Measurements from ENCODE around the gene ICAM4.
"Not testable (repeated sequence)": the region's sequence is repeated elsewhere in the genome, so short reads cannot be mapped to it uniquely, and the experiment has no call there.

Gene ICAM4

GRCh38 chr19:10269333-10270179 is 17.2 kb upstream of the ICAM4 start:
- peak; percentile 81 for DNase-seq

GRCh38 chr19:10270180-10270615 is 16.6 kb upstream of the ICAM4 start:
- peak; percentile 33 for DNase-seq

DNA sequence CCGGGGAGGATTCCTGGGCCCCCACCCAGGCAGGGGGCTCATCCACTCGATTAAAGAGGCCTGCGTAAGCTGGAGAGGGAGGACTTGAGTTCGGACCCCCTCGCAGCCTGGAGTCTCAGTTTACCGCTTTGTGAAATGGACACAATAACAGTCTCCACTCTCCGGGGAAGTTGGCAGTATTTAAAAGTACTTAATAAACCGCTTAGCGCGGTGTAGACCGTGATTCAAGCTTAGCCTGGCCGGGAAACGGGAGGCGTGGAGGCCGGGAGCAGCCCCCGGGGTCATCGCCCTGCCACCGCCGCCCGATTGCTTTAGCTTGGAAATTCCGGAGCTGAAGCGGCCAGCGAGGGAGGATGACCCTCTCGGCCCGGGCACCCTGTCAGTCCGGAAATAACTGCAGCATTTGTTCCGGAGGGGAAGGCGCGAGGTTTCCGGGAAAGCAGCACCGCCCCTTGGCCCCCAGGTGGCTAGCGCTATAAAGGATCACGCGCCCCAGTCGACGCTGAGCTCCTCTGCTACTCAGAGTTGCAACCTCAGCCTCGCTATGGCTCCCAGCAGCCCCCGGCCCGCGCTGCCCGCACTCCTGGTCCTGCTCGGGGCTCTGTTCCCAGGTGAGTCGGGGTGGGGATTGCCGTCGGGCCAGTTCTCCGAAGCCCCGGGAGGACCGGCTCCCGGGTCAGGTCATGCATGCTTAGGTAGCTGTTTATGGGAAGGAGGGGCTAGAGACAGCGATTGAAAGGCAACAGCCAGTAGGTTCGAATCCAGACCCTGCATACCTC is 15.9 kb upstream of the ICAM4 start, which contains the start of gene ICAM1:
TSS of gene ICAM1 (plus strand) at position 505 of the 779 bp plus-strand sequence. CDS start at position 545, 40 bp downstream.
- peak; percentile 76 for DNase-seq

GRCh38 chr19:10271543-10272086 is 15.1 kb upstream of the ICAM4 start:
- DNase-seq = peak; percentile 38

DNA sequence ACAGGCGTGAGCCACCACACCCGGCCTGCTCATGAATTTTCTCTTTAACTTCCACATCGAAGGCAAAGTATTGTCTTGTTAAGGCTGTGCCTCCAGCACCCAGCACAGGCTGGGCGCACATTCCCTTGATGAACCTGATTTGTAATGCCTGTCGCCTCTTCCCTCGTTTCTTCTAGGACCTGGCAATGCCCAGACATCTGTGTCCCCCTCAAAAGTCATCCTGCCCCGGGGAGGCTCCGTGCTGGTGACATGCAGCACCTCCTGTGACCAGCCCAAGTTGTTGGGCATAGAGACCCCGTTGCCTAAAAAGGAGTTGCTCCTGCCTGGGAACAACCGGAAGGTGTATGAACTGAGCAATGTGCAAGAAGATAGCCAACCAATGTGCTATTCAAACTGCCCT is 12.2 kb upstream of the ICAM4 start:
- no peak for DNase-seq

- DNase-seq = no peak
Measured at GRCh38 chr19:10277795-10278589, 8.8 kb upstream of the ICAM4 start.

DNA sequence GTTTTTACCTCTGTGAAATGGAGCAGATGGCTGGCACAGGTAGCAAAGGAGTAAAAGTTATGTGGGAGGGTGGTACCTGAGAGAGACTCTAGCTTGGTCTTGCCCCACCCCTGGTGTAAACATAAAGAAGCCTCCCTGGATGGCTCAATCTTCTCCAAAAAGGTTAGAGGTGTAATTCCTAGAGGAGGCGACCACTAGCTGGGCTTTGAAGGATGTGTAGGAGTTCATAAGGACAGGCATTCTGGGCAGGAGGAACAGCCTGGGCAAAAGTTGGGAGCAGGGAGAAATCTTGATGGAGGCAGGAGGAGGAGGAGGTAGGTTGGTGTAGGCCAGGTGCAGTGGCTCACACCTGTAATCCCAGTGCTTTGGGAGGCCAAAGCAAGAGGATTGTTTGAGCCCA is 7.8 kb upstream of the ICAM4 start:
- no peak for DNase-seq

GRCh38 chr19:10279737-10280442 is 6.9 kb upstream of the ICAM4 start:
- no peak for DNase-seq

DNA sequence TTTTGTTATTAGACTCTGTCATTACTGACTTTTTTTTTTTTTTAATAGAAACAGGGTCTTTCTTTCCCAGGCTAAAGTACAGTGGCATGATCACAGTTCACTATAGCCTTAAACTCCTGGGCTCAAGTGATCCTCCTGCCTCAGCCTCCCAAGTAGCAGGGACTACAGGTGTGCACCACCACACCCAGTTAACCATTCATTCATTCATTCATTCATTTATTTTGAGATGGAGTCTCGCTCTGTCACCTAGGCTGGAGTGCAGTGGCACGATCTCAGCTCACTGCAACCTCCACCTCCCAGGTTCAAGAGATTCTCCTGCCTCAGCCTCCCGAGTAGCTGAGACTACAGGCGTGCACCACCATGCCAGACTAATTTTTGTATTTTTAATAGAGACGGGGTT is 4.7 kb upstream of the ICAM4 start:
- not testable (repeated sequence) for DNase-seq

DNA sequence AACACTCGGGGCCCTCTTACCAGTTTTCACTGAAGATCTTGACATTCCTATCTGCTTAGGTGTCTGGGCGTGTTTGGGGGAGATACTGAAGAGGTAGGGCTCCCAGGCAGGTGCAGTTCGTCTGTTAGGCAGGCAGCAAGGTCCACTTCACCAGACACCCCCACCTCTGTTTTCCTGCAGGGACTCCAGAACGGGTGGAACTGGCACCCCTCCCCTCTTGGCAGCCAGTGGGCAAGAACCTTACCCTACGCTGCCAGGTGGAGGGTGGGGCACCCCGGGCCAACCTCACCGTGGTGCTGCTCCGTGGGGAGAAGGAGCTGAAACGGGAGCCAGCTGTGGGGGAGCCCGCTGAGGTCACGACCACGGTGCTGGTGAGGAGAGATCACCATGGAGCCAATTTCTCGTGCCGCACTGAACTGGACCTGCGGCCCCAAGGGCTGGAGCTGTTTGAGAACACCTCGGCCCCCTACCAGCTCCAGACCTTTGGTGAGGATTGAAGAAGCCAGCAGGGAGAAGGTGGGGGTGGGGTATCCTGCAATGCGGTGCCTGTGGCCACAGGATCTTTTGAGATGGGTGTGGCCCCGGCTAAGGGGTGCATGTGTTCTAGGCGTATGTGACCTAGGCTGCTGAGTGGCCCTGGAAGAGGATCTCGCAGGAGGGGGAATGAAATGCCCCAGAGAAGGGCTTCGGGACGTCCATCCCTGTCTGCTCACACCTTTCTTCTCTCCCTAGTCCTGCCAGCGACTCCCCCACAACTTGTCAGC is 3.3 kb upstream of the ICAM4 start:
- no peak for DNase-seq

- no peak for DNase-seq
Measured at GRCh38 chr19:10284065-10284959, 2.4 kb upstream of the ICAM4 start.

- no peak for DNase-seq
Measured at GRCh38 chr19:10284960-10285278, 1.8 kb upstream of the ICAM4 start.

GRCh38 chr19:10285393-10285792 is 1.4 kb upstream of the ICAM4 start:
- no peak for DNase-seq

DNA sequence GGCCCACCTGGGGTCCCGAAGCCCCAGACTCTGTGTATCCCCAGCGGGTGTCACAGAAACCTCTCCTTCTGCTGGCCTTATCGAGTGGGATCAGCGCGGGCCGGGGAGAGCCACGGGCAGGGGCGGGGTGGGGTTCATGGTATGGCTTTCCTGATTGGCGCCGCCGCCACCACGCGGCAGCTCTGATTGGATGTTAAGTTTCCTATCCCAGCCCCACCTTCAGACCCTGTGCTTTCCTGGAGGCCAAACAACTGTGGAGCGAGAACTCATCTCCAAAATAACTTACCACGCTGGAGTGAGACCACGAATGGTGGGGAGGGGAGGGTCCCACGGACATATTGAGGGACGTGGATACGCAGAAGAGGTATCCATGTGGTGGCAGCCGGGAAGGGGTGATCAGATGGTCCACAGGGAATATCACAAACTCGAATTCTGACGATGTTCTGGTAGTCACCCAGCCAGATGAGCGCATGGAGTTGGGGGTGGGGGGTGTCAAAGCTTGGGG is 2.0 kb downstream of the ICAM4 start:
- DNase-seq = peak; percentile 79

- DNase-seq = peak; percentile 86
Measured at GRCh38 chr19:10289167-10289835, 2.5 kb downstream of the ICAM4 start.

GRCh38 chr19:10289836-10290356 is 3.1 kb downstream of the ICAM4 start, which contains the start of gene ICAM5:
ICAM5 (plus strand) TSS chr19:10289952; CDS start chr19:10290044, 92 bp downstream.
- peak; percentile 84 for DNase-seq

DNA sequence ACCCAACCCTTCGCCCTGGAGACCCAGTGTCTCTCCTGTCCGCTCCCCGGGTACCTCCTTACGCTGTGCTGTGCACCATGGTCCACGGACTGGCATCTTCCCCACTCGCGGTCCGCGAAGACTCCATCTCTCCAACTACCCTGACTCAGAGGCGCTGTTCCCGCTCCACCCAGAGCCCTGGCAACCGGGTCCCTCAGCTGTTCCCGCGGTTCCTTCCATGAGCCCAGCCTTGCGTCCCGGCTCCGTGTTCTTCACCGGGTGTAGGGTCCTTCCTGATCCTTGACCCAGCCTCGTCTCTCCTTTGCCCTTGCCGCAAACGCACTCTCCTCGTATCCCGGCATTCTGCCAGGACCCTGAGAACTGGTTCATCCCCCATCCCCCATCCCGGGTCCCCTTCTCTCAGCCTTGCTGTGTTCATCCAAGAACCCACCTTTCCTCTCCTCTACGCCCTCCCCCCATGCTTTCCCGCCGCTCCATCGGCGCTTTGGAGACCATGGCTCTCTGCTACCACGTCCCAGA is 3.7 kb downstream of the ICAM4 start:
- DNase-seq = peak; percentile 55

DNA sequence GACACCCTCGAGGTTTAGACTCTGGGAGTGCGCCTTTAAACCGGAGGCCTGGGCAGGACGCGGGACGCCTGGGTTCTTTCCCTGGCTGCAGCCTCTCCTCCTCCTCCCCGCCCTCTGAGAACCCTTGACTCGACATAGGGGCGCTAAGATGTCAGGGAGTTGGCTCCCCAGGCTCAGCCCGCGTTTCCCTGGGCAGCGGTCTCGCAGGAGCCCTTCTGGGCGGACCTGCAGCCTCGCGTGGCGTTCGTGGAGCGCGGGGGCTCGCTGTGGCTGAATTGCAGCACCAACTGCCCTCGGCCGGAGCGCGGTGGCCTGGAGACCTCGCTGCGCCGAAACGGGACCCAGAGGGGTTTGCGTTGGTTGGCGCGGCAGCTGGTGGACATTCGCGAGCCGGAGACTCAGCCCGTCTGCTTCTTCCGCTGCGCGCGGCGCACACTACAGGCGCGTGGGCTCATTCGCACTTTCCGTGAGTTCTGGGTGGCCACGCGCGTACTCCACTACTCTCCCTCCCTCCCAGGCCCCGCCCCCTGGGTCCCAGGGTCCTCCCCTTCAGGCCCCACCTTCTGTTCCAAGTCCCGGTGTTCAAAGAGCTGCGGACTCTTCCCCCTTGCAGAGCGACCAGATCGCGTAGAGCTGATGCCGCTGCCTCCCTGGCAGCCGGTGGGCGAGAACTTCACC is 4.3 kb downstream of the ICAM4 start:
- peak; percentile 65 for DNase-seq
